Measurements from ENCODE around the gene LPIN3. TPM values are rescaled to one million over a fixed set of nuclear protein-coding genes. Genes with fewer than 3 reads are reported as not detected.

LPIN3 gene
- total RNA-seq, 1 experiment from 2014 or later, result 23.5 TPM

- Mint-ChIP-seq H3K9me3 (ENCODE audit: low read depth, unreplicated experiment) (no peaks in the 10 kb centered on the region), H3K27ac (ENCODE audit: unreplicated experiment) (no peak overlapping the region), H3K36me3 (ENCODE audit: insufficient read depth, unreplicated experiment) (peaks cover 36% of the 10 kb centered on the region), H3K4me1 (ENCODE audit: low read depth, unreplicated experiment) (no peaks in the 10 kb centered on the region), H3K4me3 (ENCODE audit: low read depth, unreplicated experiment) (no peak overlapping the region), H3K27me3 (ENCODE audit: unreplicated experiment) (no peaks in the 10 kb centered on the region)
- CTCF ChIA-PET, result no interaction called here
- no peak for TF ChIP-seq CTCF (IDR thresholded peaks at IDR 0.05; ENCODE audit: unreplicated experiment)
- BruUV-seq (replicated peaks), result no TSS peak
- DNase-seq, result no peak
- intact Hi-C loops (cut with micrococcal nuclease; ENCODE audit: unreplicated experiment), result no loop called here
These were observed 67.7 kb downstream of the LPIN3 start for GRCh38 chr20:41408156-41408794.

- no peak for DNase-seq
- Mint-ChIP-seq H3K4me3 (ENCODE audit: low read depth, unreplicated experiment) (no peak overlapping the region), H3K27ac (ENCODE audit: unreplicated experiment) (no peak overlapping the region), H3K4me1 (ENCODE audit: low read depth, unreplicated experiment) (no peaks in the 10 kb centered on the region), H3K36me3 (ENCODE audit: insufficient read depth, unreplicated experiment) (peaks cover 38% of the 10 kb centered on the region), H3K9me3 (ENCODE audit: low read depth, unreplicated experiment) (no peaks in the 10 kb centered on the region), H3K27me3 (ENCODE audit: unreplicated experiment) (no peaks in the 10 kb centered on the region)
- no TSS peak for BruUV-seq (replicated peaks)
- intact Hi-C loops (cut with micrococcal nuclease; ENCODE audit: unreplicated experiment), result no loop called here
- CTCF ChIA-PET, result interaction anchor here (0.5 to 0.8 kb wide), 2 partner anchors 69 to 1316 kb away, joined by 3 to 6 read pairs; partner anchors contain the start of gene LPIN3
- TF ChIP-seq CTCF (IDR thresholded peaks at IDR 0.05; ENCODE audit: unreplicated experiment), result no peak
These were observed 68.4 kb downstream of the LPIN3 start for GRCh38 chr20:41408986-41409385.

Other genes starting within 250 kb of the LPIN3 start
- 91.1 and 127 TPM in 2 replicates for gene PLCG1, start 203.3 kb upstream of the LPIN3 start, total RNA-seq (2022)
- 22.7 and 24.1 TPM in 2 replicates for gene ZHX3, start 23.1 kb upstream of the LPIN3 start, total RNA-seq (2022)
- not detected in 2 replicates for gene EMILIN3, start 26.0 kb downstream of the LPIN3 start, total RNA-seq (2022)

Data from Calu3 (cell line).